Hippocampal formation (tissue), 2 donors: Measurements from ENCODE around the gene FITM2.

Experiments
- DNase-seq, 2 donors: peaks; one replicate each; lab custom pipeline; 2025; lab: John Stamatoyannopoulos, UW

The FITM2 gene

DNA sequence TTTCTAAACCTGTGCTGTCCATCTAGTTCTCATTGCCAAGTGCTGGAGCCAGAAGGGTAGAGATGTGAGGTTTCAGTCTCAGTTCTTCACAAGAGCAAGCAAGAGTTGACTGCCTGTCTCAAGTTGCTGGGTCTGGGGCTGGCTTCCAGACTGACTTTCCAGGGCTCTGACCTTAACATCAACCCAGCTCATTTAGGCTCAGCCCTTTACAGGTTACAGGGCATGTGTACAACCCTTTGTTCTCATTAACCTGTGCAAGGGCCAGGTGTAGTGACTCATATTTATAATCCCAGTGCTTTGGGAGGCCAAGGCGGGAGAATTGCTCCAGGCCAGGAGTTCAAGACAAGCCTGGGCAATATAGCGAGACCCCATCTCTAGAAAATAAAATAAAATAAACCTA, 30.6 kb downstream of the FITM2 start:
- DNase-seq: no peak

DNA sequence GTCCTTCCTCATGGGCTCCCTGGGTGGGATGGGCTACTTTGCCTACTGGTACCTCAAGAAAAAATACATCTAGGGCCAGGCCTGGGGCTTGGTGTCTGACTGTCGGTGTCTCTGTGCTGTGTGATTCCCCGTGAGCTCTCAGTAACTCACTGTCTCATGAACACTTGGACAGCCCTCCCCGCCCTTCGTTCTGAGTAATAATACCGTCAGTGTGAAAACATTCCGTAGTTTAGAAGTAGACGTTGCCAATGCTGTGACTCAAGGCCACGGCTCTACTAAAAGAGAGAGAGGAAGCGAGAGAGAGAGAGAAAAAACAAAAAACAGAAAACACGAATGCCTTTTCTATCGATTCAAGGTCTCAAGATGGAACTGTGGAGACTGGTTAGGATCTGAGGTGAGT, 31.8 kb downstream of the FITM2 start:
- DNase-seq: no peak

DNA sequence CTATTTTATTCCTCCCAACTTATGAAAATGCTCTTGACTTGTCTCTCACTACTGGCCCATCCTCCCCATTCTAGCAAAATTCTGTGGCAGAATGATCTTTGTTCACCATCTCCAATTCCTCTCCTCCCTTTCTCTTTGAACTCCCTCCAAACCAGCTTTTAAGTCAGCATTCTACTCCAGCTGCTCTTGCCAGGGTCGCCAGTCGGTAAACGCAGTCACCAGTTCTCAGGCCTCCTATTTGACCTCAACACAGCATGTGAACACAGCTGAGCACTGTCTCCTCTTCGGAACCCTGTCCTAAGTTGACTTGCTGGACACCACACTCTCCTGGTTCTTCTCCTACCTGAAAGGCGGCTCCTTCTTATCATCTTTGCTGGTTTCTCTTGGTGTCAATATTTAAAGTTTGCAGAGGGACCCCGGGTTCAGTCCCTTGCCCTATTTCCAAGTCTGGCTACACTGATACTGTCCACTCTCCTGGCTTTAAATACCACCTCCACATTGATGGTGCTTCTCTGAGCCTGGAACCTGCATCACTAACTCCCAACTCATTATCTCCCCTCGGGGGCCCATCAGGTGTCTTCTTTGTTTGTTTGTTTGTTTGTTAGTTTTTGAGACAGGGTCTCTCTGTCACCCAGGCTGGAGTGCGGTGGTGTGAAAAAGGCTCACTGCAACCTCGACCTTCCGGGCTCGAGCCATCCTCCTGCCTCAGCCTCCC, 36.5 kb downstream of the FITM2 start:
- no peak for DNase-seq

DNA sequence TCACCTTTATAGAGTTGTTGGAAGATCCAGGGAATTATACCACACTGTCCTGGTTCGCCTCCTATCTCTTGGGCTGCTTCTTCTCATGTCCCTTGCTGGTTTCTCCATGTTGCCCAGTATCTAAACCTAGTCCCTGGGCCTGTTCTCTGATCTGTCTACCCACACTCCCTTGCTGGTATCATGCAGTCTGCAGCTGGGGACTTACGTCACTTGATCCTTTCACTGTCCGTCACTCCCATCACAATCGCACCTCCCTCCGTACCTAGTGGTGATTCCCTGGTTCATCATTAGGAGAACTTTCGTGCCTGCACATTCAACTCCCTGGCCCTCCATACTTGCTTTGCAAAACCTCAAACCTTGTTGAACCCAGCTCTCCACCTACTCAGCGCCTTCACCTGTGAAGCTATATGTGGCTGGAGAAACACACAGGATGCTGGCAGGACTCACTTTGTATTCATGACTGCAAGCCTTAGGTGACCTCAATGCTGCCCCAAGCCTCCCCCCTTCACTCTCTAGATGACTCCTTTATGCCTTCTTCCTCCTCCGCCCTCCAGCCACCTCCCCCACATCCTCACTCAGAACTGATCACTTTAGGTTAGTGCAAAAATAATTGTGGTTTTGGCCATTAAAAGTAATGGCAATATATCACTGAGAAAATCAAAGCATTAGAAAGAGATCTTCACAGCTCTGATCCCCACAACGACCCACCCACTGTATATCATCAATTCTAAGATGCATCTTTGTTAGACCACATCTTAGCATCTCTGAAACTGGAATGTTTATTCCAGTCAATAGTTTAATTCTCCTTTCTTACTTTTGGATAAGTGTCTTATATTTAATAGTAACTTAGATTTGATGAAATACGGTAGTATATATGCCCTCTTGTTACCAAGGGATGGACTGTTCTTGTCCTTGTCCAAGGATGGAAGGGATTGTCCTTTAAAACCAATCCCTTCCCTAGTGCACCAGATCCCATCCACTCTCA, 37.5 kb downstream of the FITM2 start:
- DNase-seq: no peak

DNA sequence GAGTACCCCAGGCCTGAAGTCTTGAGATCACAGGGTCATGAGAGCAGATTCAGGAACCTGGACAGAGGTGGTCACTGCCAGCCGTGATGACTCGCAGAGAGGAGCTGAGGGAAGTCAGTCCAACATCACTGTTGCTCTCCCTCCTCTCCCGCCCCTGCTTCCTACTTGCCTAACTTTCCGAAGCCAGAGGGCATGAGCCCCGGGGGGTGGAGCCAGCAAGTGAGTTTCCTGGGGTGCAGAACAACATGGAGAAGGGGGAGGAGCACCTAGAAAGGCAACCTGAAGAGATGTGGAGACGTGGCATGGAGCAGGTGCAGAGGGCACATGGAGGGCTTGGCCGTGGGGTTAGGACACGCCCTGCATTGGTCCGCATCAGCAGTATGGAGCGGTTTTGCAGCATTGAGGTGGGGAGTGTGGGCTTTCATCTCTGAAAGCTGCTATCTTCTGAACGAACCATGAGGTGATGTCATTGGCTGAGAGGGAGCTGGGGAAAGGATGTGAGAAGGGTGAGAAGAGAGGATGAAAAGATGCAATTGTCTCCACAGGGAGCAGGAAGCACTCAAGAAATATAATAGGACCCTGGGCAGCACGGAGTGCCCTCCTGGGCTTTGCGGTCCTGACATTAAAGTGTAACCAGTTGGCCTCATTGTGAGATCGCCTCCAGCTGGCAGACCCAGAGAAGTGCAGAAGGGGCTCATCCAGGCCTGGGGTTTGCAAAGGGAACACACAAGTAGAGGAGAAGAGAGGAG, 38.9 kb downstream of the FITM2 start:
- DNase-seq: no peak

DNA sequence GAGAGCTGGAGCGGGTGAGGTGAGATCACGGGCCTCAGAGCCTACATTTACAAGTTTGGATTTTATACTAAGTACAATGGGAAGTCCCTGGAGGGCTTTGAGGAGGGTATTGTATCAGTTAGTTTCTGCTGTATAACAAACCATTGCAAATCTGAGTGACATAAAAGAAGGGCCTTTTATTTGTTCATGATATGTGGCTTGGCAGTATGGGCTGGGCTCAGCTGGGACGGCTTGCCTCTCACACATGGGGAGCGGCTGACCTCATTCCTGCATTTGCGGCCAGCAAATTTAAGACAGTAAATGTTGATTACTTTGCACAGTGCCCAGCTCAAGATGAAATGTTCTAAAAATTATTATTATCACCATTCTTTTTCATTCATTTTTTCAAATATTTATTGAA, 42.2 kb downstream of the FITM2 start:
- DNase-seq: no peak

DNA sequence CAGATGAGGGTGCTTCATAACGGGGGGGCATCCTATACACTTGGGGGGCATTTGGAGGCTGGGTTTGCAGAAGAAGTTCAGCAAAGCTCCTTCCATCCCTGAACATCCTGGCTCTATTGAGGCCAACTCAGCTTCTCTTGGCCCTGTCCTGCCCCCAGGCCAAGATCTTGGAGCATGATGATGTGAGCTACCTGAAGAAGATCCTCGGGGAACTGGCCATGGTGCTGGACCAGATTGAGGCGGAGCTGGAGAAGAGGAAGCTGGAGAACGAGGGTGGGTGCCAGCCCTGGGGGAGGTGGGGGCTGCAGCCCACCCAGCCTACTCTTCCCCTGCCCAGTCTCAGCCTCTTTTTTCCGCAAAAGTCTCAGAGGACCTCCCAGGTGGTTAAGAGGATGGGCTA, 46.7 kb downstream of the FITM2 start:
- DNase-seq: no peak

DNA sequence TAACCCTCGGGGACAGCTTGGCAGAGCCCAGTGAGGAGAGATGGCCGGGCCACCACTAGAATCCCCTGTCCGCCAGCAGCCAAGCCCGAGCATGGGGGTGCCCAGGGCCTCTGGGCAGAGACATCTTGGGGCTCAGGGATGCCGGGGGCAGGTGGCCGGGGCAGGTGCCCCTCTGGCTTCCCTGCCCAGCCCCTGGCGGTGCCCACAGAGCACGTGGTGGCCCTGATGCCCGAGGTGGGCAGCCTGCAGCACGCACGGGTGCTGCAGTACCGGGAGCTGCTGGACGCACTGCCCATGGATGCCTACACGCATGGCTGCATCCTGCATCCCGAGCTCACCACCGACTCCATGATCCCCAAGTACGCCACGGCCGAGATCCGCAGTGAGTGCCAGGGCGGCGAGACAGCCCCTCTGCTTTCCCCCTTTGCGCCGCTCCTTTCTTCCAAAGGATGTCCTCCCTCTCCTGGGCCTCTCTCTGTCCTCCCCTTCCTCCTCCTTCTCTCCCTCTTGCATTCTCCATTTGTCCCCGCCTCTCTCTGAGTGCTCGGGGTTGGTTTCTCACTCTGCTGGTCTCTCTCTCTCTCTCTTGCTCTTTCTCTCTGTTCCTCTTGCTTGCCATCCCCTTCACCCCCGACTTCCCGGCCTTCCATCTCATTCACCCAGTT, 52.6 kb downstream of the FITM2 start:
- no peak for DNase-seq

DNA sequence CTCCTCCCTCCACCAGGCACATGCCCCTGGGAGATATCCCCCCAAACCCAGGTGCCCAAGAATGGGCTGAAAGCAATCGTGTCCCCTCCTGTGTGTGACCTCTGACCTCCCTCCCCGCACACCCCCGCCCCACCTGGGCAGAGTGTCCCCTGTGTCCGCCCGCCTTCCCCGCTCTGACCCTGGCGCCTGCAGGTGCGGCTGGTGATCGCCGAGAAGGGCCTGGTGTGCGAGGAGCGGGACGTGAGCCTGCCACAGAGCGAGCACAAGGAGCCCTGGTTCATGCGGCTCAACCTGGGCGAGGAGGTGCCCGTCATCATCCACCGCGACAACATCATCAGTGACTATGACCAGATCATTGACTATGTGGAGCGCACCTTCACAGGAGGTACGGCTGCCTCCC, 54.0 kb downstream of the FITM2 start:
- no peak for DNase-seq

DNA sequence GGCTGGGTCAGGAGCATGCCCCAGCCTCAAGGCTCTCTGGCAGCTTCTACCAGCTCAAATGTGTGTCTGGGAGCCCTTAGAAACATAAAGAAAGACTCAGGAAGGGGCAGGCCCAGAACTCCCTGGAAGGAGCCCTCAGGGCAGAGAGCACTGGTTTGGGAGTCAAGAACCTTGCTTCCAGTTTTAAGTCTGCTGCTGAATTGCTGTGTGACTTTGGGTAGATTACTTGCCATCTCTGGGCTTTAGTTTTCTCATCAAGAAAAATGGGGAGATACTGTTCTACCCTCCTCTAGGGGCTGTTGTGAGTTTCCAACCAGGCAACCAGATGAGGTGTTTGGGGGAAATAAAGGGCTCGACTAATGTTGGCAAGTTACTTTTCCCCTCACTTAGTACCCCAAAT, 55.1 kb downstream of the FITM2 start:
- no peak for DNase-seq

DNA sequence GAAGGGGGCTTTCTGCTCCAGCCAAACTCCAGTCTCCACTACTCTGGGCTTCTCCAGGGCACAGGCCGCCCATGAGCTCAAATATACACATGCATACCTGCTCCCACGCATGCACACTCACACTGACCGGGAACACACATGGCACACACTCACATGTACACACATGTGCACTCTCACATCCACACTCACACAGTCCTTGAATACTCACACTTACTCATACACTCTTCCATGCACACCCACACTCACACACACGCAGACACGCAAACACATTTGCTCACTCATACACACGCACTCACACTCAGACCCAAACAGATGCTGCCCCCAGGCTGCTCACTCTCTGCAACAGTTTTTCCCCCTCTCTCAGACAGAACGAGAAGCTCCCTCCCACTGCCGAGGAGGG, 56.9 kb downstream of the FITM2 start:
- DNase-seq: no peak

DNA sequence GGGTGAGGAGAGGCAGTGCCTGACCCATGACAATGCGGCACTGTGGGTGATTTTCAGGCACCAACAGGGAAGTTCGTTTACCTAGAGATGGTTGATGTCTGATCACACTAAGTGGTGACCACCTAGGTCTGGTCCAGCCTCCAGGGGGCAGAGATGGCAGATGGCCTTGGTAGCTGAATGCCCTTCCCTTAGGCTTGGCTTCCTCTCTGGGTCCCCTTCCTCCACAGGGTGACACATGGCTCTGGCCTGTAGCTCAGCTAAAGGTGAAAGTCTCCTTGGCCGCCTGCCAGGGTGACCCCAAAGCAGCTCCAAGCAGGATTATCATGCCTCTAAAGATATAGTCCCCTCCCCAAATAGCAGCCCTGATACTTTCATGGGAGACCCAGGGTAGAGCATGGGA, 57.5 kb downstream of the FITM2 start:
- no peak for DNase-seq
